Thyroid gland (tissue), 4 donors: ENCODE results near the gene SLC25A24. TPM values are rescaled to one million over a fixed set of nuclear protein-coding genes. Genes with fewer than 3 reads are reported as not detected.

Experiments used
- DNase-seq, 2 donors: peaks; one replicate each; pipeline ENCODE4 v3.0.0-alpha.2; 2019
- H3K27ac ChIP-seq, 3 donors: fragments of 200-600 bp; sonication (generic); 1 replicate in 2 of 3; 2 replicates in 1 of 3; pipeline ENCODE4 v1.5.1; 2016 to 2019; ENCODE audit warnings: mild to moderate bottlenecking in 1 of 3, moderate library complexity in 1 of 3
- H3K27me3 ChIP-seq: fragments of 200-600 bp; sonication (generic); one replicate; pipeline ENCODE4 v1.5.1; 2019
- H3K36me3 ChIP-seq, 2 donors: fragments of 200-600 bp; sonication (generic); one replicate each; pipeline ENCODE4 v1.5.1; 2016 to 2019
- H3K4me1 ChIP-seq, 2 donors: fragments of 200-600 bp; sonication (generic); one replicate each; pipeline ENCODE4 v1.5.1; 2017 to 2019
- H3K4me3 ChIP-seq, 3 donors: fragments of 200-600 bp; sonication (generic); replicated peaks in 1 of 3; 1 replicate in 2 of 3; 2 replicates in 1 of 3; pipeline ENCODE4 v1.5.1; 2016; ENCODE audit warnings: mild to moderate bottlenecking in 1 of 3
- H3K9me3 ChIP-seq: fragments of 200-600 bp; sonication (generic); one replicate; pipeline ENCODE4 v1.5.1; 2017
- POLR2A ChIP-seq, 2 donors: fragments of 450-650 bp; IDR thresholded peaks; one replicate each; pipeline ENCODE4 v1.6.1; 2017; ENCODE audit warnings: antibody characterized with exemption in 2 of 2, mild to moderate bottlenecking in 2 of 2, moderate library complexity in 1 of 2
- WGBS, 2 donors: methylation state at CpG; one replicate each; pipeline ENCODE4 v1.1.5; 2017; 5-methylcytosine and 5-hydroxymethylcytosine counted together
- intact Hi-C: fragments of 100-400 bp; cut with DNase I; formaldehyde crosslinking; loops from one replicate; pipeline ENCODE4 v1.15.1; 2023
- total RNA-seq, 4 donors: library from RNA; depleted of rRNA; stranded (reverse); fragments of >200 nt; gene quantifications; one replicate each; pipeline ENCODE4 v1.2.3, GENCODE V29; 2016
- TF ChIP-seq, protein P1 (sequence below), 6 experiments: fragments of 200-600 bp in 3 of 6; fragments of 450-650 bp in 3 of 6; sonication (generic) in 3 of 6; IDR thresholded peaks; one replicate each; pipeline ENCODE4 v1.5.1; 2016 to 2019; ENCODE audit warnings: antibody characterized with exemption in 6 of 6, mild to moderate bottlenecking in 2 of 6, inconsistent platforms in 1 of 6, moderate library complexity in 1 of 6

SLC25A24 gene
- total RNA-seq, 4 donors from 2014 or later, result 36.1 to 52.0 (median 43.3) TPM

DNA sequence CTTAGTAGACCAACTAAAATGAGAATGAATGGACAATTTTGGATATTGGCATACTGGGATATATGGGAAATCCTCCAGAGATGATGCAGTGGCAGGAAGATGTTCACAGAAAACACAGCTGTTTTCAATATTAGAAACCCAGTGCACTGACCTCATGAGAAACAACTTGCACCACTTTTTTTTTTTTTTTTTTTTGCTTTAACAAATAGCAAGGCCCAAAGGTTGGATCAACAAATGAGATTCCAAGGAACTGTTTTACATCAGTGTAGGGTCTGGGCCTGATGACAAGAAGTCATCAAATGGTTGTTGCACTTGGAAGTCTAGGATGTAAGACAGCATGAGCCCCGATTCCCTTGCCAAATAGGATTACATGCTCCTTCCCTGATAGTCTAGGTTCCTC is 110.7 kb downstream of the SLC25A24 start:
- DNase-seq, result no peak
- no peaks in the 10 kb centered on the region for H3K27me3 ChIP-seq
- no peaks in the 10 kb centered on the region for H3K4me1 ChIP-seq
- intact Hi-C loops, result no loop called here
- TF ChIP-seq, protein P1, sequence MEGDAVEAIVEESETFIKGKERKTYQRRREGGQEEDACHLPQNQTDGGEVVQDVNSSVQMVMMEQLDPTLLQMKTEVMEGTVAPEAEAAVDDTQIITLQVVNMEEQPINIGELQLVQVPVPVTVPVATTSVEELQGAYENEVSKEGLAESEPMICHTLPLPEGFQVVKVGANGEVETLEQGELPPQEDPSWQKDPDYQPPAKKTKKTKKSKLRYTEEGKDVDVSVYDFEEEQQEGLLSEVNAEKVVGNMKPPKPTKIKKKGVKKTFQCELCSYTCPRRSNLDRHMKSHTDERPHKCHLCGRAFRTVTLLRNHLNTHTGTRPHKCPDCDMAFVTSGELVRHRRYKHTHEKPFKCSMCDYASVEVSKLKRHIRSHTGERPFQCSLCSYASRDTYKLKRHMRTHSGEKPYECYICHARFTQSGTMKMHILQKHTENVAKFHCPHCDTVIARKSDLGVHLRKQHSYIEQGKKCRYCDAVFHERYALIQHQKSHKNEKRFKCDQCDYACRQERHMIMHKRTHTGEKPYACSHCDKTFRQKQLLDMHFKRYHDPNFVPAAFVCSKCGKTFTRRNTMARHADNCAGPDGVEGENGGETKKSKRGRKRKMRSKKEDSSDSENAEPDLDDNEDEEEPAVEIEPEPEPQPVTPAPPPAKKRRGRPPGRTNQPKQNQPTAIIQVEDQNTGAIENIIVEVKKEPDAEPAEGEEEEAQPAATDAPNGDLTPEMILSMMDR (IDR thresholded peaks at IDR 0.05), result no peak
- no peak for TF ChIP-seq POLR2A (IDR thresholded peaks at IDR 0.05)
- H3K4me3 ChIP-seq, result no peak overlapping the region
- no peaks in the 10 kb centered on the region for H3K36me3 ChIP-seq
- WGBS, 2 donors, result 68 to 82% methylated on average over 1 of the region's 1 CpG
- H3K27ac ChIP-seq, result no peak overlapping the region
- no peaks in the 10 kb centered on the region for H3K9me3 ChIP-seq

DNA sequence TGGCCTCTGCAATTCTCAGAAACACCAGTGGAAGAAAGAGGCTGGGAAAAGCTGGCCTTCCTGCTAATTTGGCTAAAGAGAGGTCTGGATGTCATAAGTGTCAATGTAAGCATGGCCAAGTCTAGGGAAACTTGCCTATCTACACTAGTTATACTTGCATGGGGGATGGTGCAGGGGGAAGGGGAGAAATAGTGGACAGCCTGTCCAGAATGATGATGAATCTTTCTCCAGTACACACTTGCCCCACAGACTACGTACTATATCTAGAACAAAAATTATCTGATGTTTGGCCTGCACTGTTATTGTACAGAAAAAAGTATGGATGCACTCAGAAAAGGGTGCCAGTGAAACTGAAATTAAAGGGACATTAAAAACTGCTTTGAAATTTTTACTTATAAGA is 114.5 kb downstream of the SLC25A24 start:
- TF ChIP-seq, protein P1 (IDR thresholded peaks at IDR 0.05), result no peak
- TF ChIP-seq POLR2A (IDR thresholded peaks at IDR 0.05), result no peak
- Histone ChIP-seq H3K27ac (no peak overlapping the region), H3K36me3 (no peaks in the 10 kb centered on the region), H3K4me1 (no peaks in the 10 kb centered on the region), H3K4me3 (no peak overlapping the region), H3K27me3 (no peaks in the 10 kb centered on the region), H3K9me3 (no peaks in the 10 kb centered on the region)
- no peak for DNase-seq
- intact Hi-C loops, result no loop called here
- WGBS, 2 donors, result 92 to 100% methylated on average over 1 of the region's 1 CpG

DNA sequence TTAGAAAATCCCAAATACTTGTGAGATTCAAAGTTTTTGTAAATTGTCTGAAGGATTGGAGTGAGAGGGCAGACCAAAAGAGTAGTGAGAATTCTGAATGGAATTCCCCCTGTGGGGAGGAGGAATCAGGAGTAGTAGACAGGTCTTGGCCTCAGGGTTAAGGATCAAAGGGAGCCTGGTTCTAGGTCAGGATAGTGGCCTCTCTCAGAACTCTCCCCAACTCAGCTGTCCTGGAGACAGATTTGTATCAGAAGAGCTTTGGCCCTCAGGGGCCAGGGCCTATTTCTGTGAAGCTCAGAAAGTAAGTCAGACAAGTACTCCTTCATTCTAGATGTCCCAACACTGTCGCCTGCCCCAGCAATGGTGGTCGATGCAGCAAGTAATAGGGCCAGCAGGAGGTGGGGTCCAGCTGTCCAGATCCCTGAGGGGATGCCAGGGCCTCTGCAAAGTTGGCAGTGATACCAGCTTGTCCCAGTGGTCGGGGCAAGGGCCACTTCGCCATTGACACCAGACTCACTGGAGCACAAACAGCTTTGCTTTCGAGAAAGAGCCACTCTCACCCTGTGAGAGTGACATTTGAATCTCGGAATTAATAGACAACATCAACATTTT is 115.2 kb downstream of the SLC25A24 start:
- Histone ChIP-seq H3K4me3 (no peak overlapping the region), H3K9me3 (no peaks in the 10 kb centered on the region), H3K36me3 (no peaks in the 10 kb centered on the region), H3K27me3 (no peaks in the 10 kb centered on the region), H3K4me1 (no peaks in the 10 kb centered on the region), H3K27ac (no peak overlapping the region)
- intact Hi-C loops, result no loop called here
- TF ChIP-seq POLR2A (IDR thresholded peaks at IDR 0.05), result no peak
- TF ChIP-seq, protein P1 (IDR thresholded peaks at IDR 0.05), result no peak
- WGBS, 2 donors, result 81 to 91% methylated on average over 6 of the region's 6 CpGs
- no peak for DNase-seq

Other genes with a start within 250 kb of the SLC25A24 start
- gene VAV3, start 235.2 kb downstream of the SLC25A24 start, total RNA-seq, result 10 to 100 TPM; 14.8 to 22.8 (median 18.8) TPM
- gene NBPF4, start 43.7 kb upstream of the SLC25A24 start, total RNA-seq, result not detected
- not detected for gene NBPF6, start 250.0 kb upstream of the SLC25A24 start, total RNA-seq